Keratinocyte (primary cell): ENCODE measurements around the gene IFFO2. TPM values are rescaled to one million over a fixed set of nuclear protein-coding genes. Genes with fewer than 3 reads are reported as not detected.

Experiments
- DNase-seq: peaks from one replicate; pipeline ENCODE4 v3.0.0-alpha.2; 2011; ENCODE audit warnings: low read depth, missing footprints, low spot score
- FAIRE-seq: peaks from 2 replicates; lab custom pipeline; 2011; peaks lifted over from hg19 to GRCh38; lab: Jason Lieb, UNC
- H2AFZ ChIP-seq: 2 replicates; pipeline ENCODE4 v1.6.0; 2012; ENCODE audit warnings: low read length, control low read depth, inconsistent platforms; ENCODE audit not compliant: control insufficient read depth
- H3K27ac ChIP-seq: 2 replicates; pipeline ENCODE4 v1.5.1; 2011; ENCODE audit warnings: low read length; ENCODE audit not compliant: control insufficient read depth, insufficient read depth
- H3K27me3 ChIP-seq: 3 replicates; pipeline ENCODE4 v1.6.0; 2011; ENCODE audit warnings: low read length; ENCODE audit not compliant: control insufficient read depth, insufficient read depth; ENCODE audit errors: extremely low read depth
- H3K36me3 ChIP-seq, 2 experiments: 2 replicates in 1 of 2; 3 replicates in 1 of 2; pipeline ENCODE4 v1.5.1; 2011; ENCODE audit warnings: low read length in 2 of 2, mild to moderate bottlenecking in 1 of 2; ENCODE audit not compliant: control insufficient read depth in 2 of 2, insufficient read depth in 2 of 2; ENCODE audit errors: extremely low read depth in 1 of 2
- H3K4me1 ChIP-seq: 3 replicates; pipeline ENCODE4 v1.5.1; 2011; ENCODE audit warnings: low read length; ENCODE audit not compliant: control insufficient read depth, insufficient read depth; ENCODE audit errors: extremely low read depth
- H3K4me2 ChIP-seq: 3 replicates; pipeline ENCODE4 v1.6.0; 2011; ENCODE audit warnings: low read depth, low read length; ENCODE audit not compliant: control insufficient read depth, insufficient read depth; ENCODE audit errors: extremely low read depth
- H3K4me3 ChIP-seq, 3 experiments: fragments of 200-600 bp in 1 of 3; sonication (generic) in 1 of 3; 2 replicates in 2 of 3; 3 replicates in 1 of 3; pipeline ENCODE4 v1.5.1; 2011 to 2016; ENCODE audit warnings: low read length in 3 of 3, mild to moderate bottlenecking in 3 of 3, control low read depth in 2 of 3, inconsistent platforms in 1 of 3, low read depth in 1 of 3, mixed read lengths in 1 of 3, mixed run types in 1 of 3, moderate library complexity in 1 of 3; ENCODE audit not compliant: control insufficient read depth in 2 of 3, insufficient read depth in 2 of 3; ENCODE audit errors: extremely low read depth in 1 of 3
- H3K79me2 ChIP-seq: 2 replicates; pipeline ENCODE4 v1.6.0; 2012; ENCODE audit warnings: low read length; ENCODE audit not compliant: control insufficient read depth, insufficient read depth
- H3K9ac ChIP-seq: 3 replicates; pipeline ENCODE4 v1.6.0; 2011; ENCODE audit warnings: low read length; ENCODE audit not compliant: control insufficient read depth, insufficient read depth; ENCODE audit errors: extremely low read depth
- H3K9me1 ChIP-seq: 3 replicates; pipeline ENCODE4 v1.6.0; 2011; ENCODE audit warnings: low read length; ENCODE audit not compliant: control insufficient read depth, insufficient read depth; ENCODE audit errors: extremely low read depth
- H3K9me3 ChIP-seq: 2 replicates; pipeline ENCODE4 v1.5.1; 2012; ENCODE audit warnings: low read depth, low read length; ENCODE audit not compliant: control insufficient read depth
- H4K20me1 ChIP-seq: 3 replicates; pipeline ENCODE4 v1.6.0; 2011; ENCODE audit warnings: low read length; ENCODE audit not compliant: control insufficient read depth, insufficient read depth; ENCODE audit errors: extremely low read depth
- CTCF ChIP-seq, 3 experiments: IDR thresholded peaks in 1 of 3; conservative IDR thresholded peaks in 1 of 3; optimal IDR thresholded peaks in 1 of 3; 2 replicates in 2 of 3; 3 replicates in 1 of 3; pipeline versions ENCODE3 to v1.5.1; 2011; ENCODE audit warnings: low read length in 3 of 3, mild to moderate bottlenecking in 3 of 3, moderate library complexity in 2 of 3, control low read depth in 1 of 3, inconsistent platforms in 1 of 3; ENCODE audit not compliant: insufficient read depth in 2 of 3; ENCODE audit errors: extremely low read depth in 1 of 3
- EZH2 ChIP-seq: IDR thresholded peaks from one replicate; pipeline ENCODE4 v1.6.1; 2012; ENCODE audit warnings: inconsistent platforms, mild to moderate bottlenecking, low read length, moderate library complexity
- dilution Hi-C: fragments of 300-500 bp; cut with MboI; formaldehyde crosslinking; loops from one replicate; pipeline ENCODE4 v1.7.0; 2020; ENCODE audit warnings: low sequenced_read_pairs; ENCODE audit not compliant: extremely low pct_ligation_motif_present
- polyA plus RNA-seq, 5 experiments: library from polyadenylated mRNA; depleted of rRNA in 3 of 5; stranded (reverse) in 3 of 5; stranded (forward) in 1 of 5; unstranded in 1 of 5; fragments of >200 nt; gene quantifications; 1 replicate in 1 of 5; 2 replicates in 3 of 5; 3 replicates in 1 of 5; pipeline versions ENCODE4 v1.2.1 to v1.2.3, GENCODE V29; 2011 to 2012; ENCODE audit warnings: missing spikeins in 2 of 5, low read depth in 1 of 5, low replicate concordance in 1 of 5

The IFFO2 gene
- polyA plus RNA-seq, 1 donor (not counting 4 experiments of a cell fraction or from before 2014, with no cell fraction given): 57.9 TPM

DNA sequence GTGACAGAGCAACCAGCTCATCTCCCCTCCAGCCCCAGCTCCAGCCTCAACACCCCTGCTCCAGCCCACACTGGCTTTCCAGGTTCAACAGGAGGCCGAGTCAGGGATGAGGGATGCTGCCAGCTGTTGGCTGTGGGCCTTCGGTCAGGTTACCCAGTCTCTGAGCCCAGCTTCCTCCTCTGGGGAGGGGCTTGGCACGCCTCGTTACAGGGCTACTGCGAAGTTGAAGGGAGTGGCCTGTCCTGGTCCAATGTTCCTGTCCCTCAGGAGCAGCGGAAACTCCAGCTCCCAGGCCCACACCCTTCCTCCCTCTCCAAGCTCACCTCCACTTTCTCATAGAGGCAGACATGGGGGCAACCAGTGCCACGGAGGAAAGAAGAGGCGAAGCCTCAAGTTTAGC lies 81.9 kb downstream of the IFFO2 start:
- no peak overlapping the region for H3K4me2 ChIP-seq
- no peak for TF ChIP-seq CTCF (optimal IDR thresholded peaks at IDR 0.05 in 1 of 3, IDR thresholded peaks at IDR 0.05 in 1 of 3, conservative IDR thresholded peaks at IDR 0.05 in 1 of 3; ENCODE audit: extremely low read depth in 1 of 3, insufficient read depth in 2 of 3, low read length in 3 of 3)
- no peak for TF ChIP-seq EZH2
- H3K9me1 ChIP-seq: no peaks in the 10 kb centered on the region
- no peak overlapping the region for H3K27ac ChIP-seq
- FAIRE-seq: no peak
- H2AFZ ChIP-seq: no peak overlapping the region
- H3K36me3 ChIP-seq: peaks cover 11 to 33% of the 10 kb centered on the region in 2 experiments
- dilution Hi-C loops: no loop called here
- H3K9me3 ChIP-seq: no peaks in the 10 kb centered on the region
- H4K20me1 ChIP-seq: no peaks in the 10 kb centered on the region
- no peaks in the 10 kb centered on the region for H3K4me1 ChIP-seq
- H3K4me3 ChIP-seq: no peak overlapping the region
- H3K79me2 ChIP-seq: no peaks in the 10 kb centered on the region
- H3K27me3 ChIP-seq: no peaks in the 10 kb centered on the region
- no peak for DNase-seq
- H3K9ac ChIP-seq: no peak overlapping the region

DNA sequence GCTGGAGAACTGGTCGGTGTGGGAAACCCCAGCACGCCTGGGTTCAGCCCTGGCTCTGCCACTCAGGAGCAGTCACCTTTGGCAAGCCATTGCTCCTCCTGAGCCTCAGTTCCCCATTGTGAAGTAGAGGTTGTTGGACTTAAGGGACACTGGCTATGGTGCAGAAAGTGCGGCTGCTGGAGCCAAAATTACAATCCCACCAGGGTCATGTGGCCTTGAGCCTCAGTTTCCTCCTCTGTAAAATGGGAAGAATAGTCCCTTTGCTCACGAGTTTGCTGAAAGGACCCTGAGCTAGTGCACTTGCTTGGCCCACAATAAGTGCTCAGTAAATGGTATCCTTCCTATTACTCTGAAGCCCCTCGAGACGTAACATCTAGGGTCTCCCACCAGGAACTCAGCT lies 82.4 kb downstream of the IFFO2 start:
- Histone ChIP-seq H3K9me3 (no peaks in the 10 kb centered on the region), H3K9ac (no peak overlapping the region), H3K4me2 (no peak overlapping the region), H3K27me3 (no peaks in the 10 kb centered on the region), H3K4me1 (no peaks in the 10 kb centered on the region), H3K79me2 (no peaks in the 10 kb centered on the region), H3K36me3 (peaks cover 11 to 30% of the 10 kb centered on the region in 2 experiments), H3K4me3 (no peak overlapping the region), H3K9me1 (no peaks in the 10 kb centered on the region), H4K20me1 (no peaks in the 10 kb centered on the region), H2AFZ (no peak overlapping the region), H3K27ac (no peak overlapping the region)
- TF ChIP-seq CTCF (optimal IDR thresholded peaks at IDR 0.05 in 1 of 3, IDR thresholded peaks at IDR 0.05 in 1 of 3, conservative IDR thresholded peaks at IDR 0.05 in 1 of 3; ENCODE audit: extremely low read depth in 1 of 3, insufficient read depth in 2 of 3, low read length in 3 of 3): no peak
- TF ChIP-seq EZH2: no peak
- FAIRE-seq (no peak), DNase-seq (no peak)
- dilution Hi-C loops: no loop called here
